Measurements from ENCODE around the gene HYLS1.

The HYLS1 gene

DNA sequence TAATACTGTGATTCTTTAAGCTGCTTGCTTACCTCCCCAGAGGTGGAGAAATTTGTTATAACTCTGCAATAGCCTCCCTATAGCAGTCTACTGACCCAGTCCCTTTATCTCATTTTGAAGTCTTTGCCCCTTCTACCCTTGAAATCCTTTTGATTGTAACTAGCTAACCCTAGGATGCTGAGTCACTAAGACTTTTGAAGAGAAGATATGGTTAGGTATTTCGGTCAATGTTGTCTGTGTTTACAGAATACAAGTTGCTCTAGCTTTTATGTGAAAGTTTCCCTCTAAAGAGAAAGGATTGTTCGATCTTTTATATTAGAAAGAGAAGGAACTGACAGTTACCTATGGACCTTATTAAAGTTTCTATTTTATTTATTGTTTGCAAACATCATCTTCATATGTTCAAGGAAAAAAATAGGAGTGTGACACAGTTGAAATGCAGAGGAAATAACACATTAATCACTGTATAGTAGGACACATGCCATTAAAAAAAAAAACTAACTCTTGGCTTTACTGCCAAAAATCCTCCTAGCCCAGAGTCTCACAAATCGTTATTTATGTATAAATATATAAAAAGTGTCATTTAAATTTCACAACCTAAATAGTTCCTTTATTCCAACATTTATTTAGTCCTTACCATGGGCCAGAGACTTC is 3.1 kb downstream of the HYLS1 start:
- no peak overlapping the region for H3K4me3 ChIP-seq (ENCODE audit: low read depth, low read length)
- TF ChIP-seq CTCF (IDR thresholded peaks at IDR 0.05; ENCODE audit: control insufficient read depth, extremely low read depth, insufficient read depth): no peak
- DNase-seq (ENCODE audit: low read depth): no peak

GRCh38 chr11:125892071-125892470 is 4.6 kb downstream of the HYLS1 start:
- no peak for TF ChIP-seq CTCF (IDR thresholded peaks at IDR 0.05; ENCODE audit: control insufficient read depth, extremely low read depth, insufficient read depth)
- no peak overlapping the region for H3K4me3 ChIP-seq (ENCODE audit: low read depth, low read length)
- DNase-seq (ENCODE audit: low read depth): no peak

DNA sequence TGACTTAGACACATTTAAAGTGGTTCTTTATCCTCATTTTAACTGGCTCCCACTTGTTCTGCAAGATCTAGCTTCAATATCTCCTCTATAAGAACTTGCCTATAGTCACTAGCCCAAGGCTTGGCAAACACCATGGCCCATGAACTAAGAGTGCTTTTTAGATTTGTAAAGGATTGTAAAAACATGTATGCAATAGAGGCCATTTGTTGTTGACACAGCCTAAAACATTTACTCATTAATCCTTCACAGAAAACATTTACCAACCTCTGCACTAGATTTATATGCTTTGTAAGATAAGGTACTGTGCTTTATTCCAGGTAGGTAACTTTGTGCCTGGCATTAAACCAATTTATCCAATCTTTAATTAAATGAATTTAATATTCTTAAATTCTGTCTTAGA is 5.5 kb downstream of the HYLS1 start:
- no peak overlapping the region for H3K4me3 ChIP-seq (ENCODE audit: low read depth, low read length)
- no peak for TF ChIP-seq CTCF (IDR thresholded peaks at IDR 0.05; ENCODE audit: control insufficient read depth, extremely low read depth, insufficient read depth)
- DNase-seq (ENCODE audit: low read depth): peak; percentile 89

- no peak for TF ChIP-seq CTCF (IDR thresholded peaks at IDR 0.05; ENCODE audit: control insufficient read depth, extremely low read depth, insufficient read depth)
- H3K4me3 ChIP-seq (ENCODE audit: low read depth, low read length): peak overlapping the region; percentile 70
- DNase-seq (ENCODE audit: low read depth): no peak
Measured at GRCh38 chr11:125901872-125902271, 14.4 kb downstream of the HYLS1 start.

GRCh38 chr11:125902277-125902926 is 14.9 kb downstream of the HYLS1 start:
- H3K4me3 ChIP-seq (ENCODE audit: low read depth, low read length): peak overlapping the region; percentile 70
- DNase-seq (ENCODE audit: low read depth): no peak
- TF ChIP-seq CTCF (IDR thresholded peaks at IDR 0.05; ENCODE audit: control insufficient read depth, extremely low read depth, insufficient read depth): no peak

DNA sequence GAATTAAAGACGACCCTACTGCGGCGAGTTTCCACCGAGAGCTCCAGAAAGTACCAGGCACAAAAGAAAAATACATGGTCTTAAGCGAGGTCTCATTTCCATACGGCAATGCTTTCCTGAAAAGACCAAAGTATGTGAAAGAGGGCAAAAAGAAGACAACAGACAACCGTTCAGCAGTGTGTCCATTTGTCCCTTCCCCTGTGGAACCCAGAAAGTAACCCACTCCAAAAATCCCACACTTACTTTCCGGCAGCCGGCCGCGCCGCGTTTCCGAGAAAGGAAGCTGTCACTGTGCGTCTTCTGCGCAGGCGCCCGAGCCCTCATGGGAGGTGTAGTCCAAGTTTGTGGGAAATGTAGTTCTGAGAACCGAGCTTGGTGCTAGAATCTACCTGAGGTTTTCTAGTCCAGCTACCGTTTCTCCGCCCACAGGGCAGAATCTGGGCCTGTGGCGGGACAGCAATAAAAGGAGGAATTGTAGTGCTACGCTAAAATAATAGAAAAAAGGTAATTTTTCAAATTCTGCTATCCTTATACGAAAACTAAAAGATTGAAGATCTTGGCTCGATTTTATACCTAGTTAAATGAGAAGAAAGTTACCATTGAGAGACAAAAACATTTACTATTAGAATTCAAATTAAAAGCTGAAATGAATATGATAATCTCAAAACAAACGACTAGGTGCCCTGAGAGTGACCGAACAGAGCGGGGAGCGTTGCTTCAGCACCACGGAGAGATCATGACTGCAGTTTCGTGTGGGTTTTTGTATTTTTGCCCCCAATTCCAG is 15.7 kb downstream of the HYLS1 start, which contains the start of gene PUS3:
TSS of gene PUS3 (minus strand) at position 280 of the 784 bp plus-strand sequence. CDS start 6,922 bp downstream, outside the sequence.
- DNase-seq (ENCODE audit: low read depth): peak; percentile 65
- H3K4me3 ChIP-seq (ENCODE audit: low read depth, low read length): peak within 1 kb of the TSS; percentile 70
- TF ChIP-seq CTCF (IDR thresholded peaks at IDR 0.05; ENCODE audit: control insufficient read depth, extremely low read depth, insufficient read depth): no peak

Measured in LNCaP clone FGC (cell line).